Cardiac septum (tissue), 1 donor: ENCODE data around the gene CNN3. TPM values are rescaled to one million over a fixed set of nuclear protein-coding genes. Genes with fewer than 3 reads are reported as not detected.
A peak's percentile ranks its signal among the peaks of the same experiment; 100 is the strongest.

Experiments
- DNase-seq: peaks from one replicate; pipeline ENCODE4 v3.0.0-alpha.2; 2020; ENCODE audit warnings: low spot score
- intact Hi-C: fragments of 100-400 bp; cut with DNase I; formaldehyde crosslinking; loops from one replicate; pipeline ENCODE4 v1.14.0; 2022
- total RNA-seq: library from RNA; stranded (reverse); fragmentation: NEBNext Ultra II Directional; extraction: Animal tissue kit (Norgen Biotek cat#: 25700); gene quantifications from one replicate; pipeline ENCODE4 v1.2.1, GENCODE V29; 2021
- donor health status: DM: no; HTN: no; CAD: no.

The CNN3 gene
- total RNA-seq, 1 donor from 2014 or later = 106 TPM

- no peak for DNase-seq
- intact Hi-C loops = loop anchor here (1.0 to 5.0 kb wide), 5 partner anchors 27 to 113 kb away; no protein-coding TSS in a partner anchor
These were observed 680 bp upstream of the CNN3 start for GRCh38 chr1:94927405-94928175.

- DNase-seq = peak; percentile 80
- intact Hi-C loops = loop anchor here (2.0 to 5.0 kb wide), 3 partner anchors 28 to 96 kb away; no protein-coding TSS in a partner anchor
These were observed 590 bp downstream of the CNN3 start for GRCh38 chr1:94926126-94926914.

- peak; percentile 84 for DNase-seq
- intact Hi-C loops = loop anchor here (2.0 to 5.0 kb wide), 3 partner anchors 29 to 97 kb away; no protein-coding TSS in a partner anchor
These were observed 1.3 kb downstream of the CNN3 start for GRCh38 chr1:94925561-94926125.

- intact Hi-C loops = loop anchor here (5.0 kb wide), 1 partner anchor 97 kb away; no protein-coding TSS in a partner anchor
- no peak for DNase-seq
These were observed 1.9 kb downstream of the CNN3 start for GRCh38 chr1:94925004-94925403.

GRCh38 chr1:94922761-94923331, 4.1 kb downstream of the CNN3 start:
- no peak for DNase-seq
- intact Hi-C loops = no loop called here

GRCh38 chr1:94921977-94922376, 4.9 kb downstream of the CNN3 start:
- intact Hi-C loops = no loop called here
- no peak for DNase-seq

- DNase-seq = no peak
- intact Hi-C loops = no loop called here
These were observed 6.8 kb downstream of the CNN3 start for GRCh38 chr1:94920061-94920460.

- no peak for DNase-seq
- intact Hi-C loops = no loop called here
These were observed 7.5 kb downstream of the CNN3 start for GRCh38 chr1:94919241-94920030.

- DNase-seq = no peak
- intact Hi-C loops = no loop called here
These were observed 9.7 kb downstream of the CNN3 start for GRCh38 chr1:94917251-94917650.

- intact Hi-C loops = no loop called here
- no peak for DNase-seq
These were observed 14.4 kb downstream of the CNN3 start for GRCh38 chr1:94912263-94913184.

GRCh38 chr1:94909486-94909885, 17.4 kb downstream of the CNN3 start:
- intact Hi-C loops = no loop called here

GRCh38 chr1:94908965-94909364, 17.9 kb downstream of the CNN3 start:
- no peak for DNase-seq
- intact Hi-C loops = no loop called here

More at GRCh38 chr1:94909486-94909885, 17.4 kb downstream of the CNN3 start:
- no peak for DNase-seq

- DNase-seq = no peak
- intact Hi-C loops = no loop called here
These were observed 18.7 kb downstream of the CNN3 start for GRCh38 chr1:94908190-94908589.

GRCh38 chr1:94907136-94907535, 19.8 kb downstream of the CNN3 start:
- intact Hi-C loops = no loop called here
- DNase-seq = no peak

- intact Hi-C loops = no loop called here
- DNase-seq = no peak
These were observed 20.5 kb downstream of the CNN3 start for GRCh38 chr1:94906382-94906781.

- intact Hi-C loops = no loop called here
- no peak for DNase-seq
These were observed 21.7 kb downstream of the CNN3 start for GRCh38 chr1:94905207-94905606.

GRCh38 chr1:94903280-94904009, 23.5 kb downstream of the CNN3 start:
- intact Hi-C loops = no loop called here
- DNase-seq = no peak
